Sigmoid colon (tissue), 7 donors: ENCODE data around the gene TDO2. TPM values are rescaled to one million over a fixed set of nuclear protein-coding genes. Genes with fewer than 3 reads are reported as not detected.
"Not testable (repeated sequence)": the region's sequence is repeated elsewhere in the genome, so short reads cannot be mapped to it uniquely, and the experiment has no call there.

ENCODE experiments used
- DNase-seq: peaks from one replicate; pipeline ENCODE4 v3.0.0-alpha.2; 2019
- H3K27ac ChIP-seq, 4 donors: fragments of 200-600 bp; sonication (generic); one replicate each; pipeline ENCODE4 v1.5.1; 2016 to 2019; ENCODE audit warnings: mild to moderate bottlenecking in 1 of 4
- H3K27me3 ChIP-seq, 3 donors: fragments of 200-600 bp; sonication (generic); one replicate each; pipeline ENCODE4 v1.5.1; 2019; ENCODE audit warnings: mild to moderate bottlenecking in 1 of 3
- H3K36me3 ChIP-seq, 4 donors: fragments of 200-600 bp; sonication (generic); one replicate each; pipeline ENCODE4 v1.5.1; 2016 to 2019
- H3K4me1 ChIP-seq, 4 donors: fragments of 200-600 bp; sonication (generic); one replicate each; pipeline ENCODE4 v1.5.1; 2017 to 2019
- H3K4me3 ChIP-seq, 4 donors: fragments of 200-600 bp; sonication (generic); one replicate each; pipeline ENCODE4 v1.5.1; 2017 to 2019; ENCODE audit warnings: mild to moderate bottlenecking in 2 of 4, moderate library complexity in 1 of 4
- H3K9me3 ChIP-seq, 4 donors: fragments of 200-600 bp in 3 of 4; sonication (generic) in 3 of 4; one replicate each; pipeline versions ENCODE4 v1.5.1 to v1.6.1; 2013 to 2019
- CTCF ChIP-seq, 4 experiments: fragments of 450-650 bp in 3 of 4; fragments of 200-600 bp in 1 of 4; IDR thresholded peaks; one replicate each; pipeline ENCODE4 v1.5.1; 2016 to 2019; ENCODE audit warnings: antibody characterized with exemption in 4 of 4, mild to moderate bottlenecking in 3 of 4, moderate library complexity in 2 of 4
- EP300 ChIP-seq, 4 donors: sonication (generic); formaldehyde crosslinking; IDR thresholded peaks; one replicate each; pipeline ENCODE4 v1.6.1; 2017; ENCODE audit warnings: antibody characterized with exemption in 4 of 4
- POLR2A ChIP-seq, 2 donors: fragments of 450-650 bp; IDR thresholded peaks; one replicate each; pipeline ENCODE4 v1.6.1; 2016; ENCODE audit warnings: antibody characterized with exemption in 2 of 2, mild to moderate bottlenecking in 2 of 2, moderate library complexity in 2 of 2
- POLR2AphosphoS5 ChIP-seq, 4 donors: sonication (generic); formaldehyde crosslinking; IDR thresholded peaks; one replicate each; pipeline ENCODE4 v1.6.1; 2017; ENCODE audit warnings: antibody characterized with exemption in 4 of 4
- WGBS, 2 donors: extraction: QIAGEN DNeasy Blood & Tissue Kit; methylation state at CpG; one replicate each; pipeline ENCODE4 v1.1.7; 2013; 5-methylcytosine and 5-hydroxymethylcytosine counted together
- intact Hi-C: fragments of 100-400 bp; cut with DNase I; formaldehyde crosslinking; loops from one replicate; pipeline ENCODE4 v1.15.1; 2023
- polyA plus RNA-seq, 3 donors: library from polyadenylated mRNA; stranded (reverse); fragments of 200-250 nt; gene quantifications; one replicate each; pipeline ENCODE4 v1.2.3, GENCODE V29; 2013
- total RNA-seq, 4 donors: library from RNA; depleted of rRNA; stranded (reverse); fragments of >200 nt; gene quantifications; one replicate each; pipeline ENCODE4 v1.1.0, GENCODE V29; 2016
- donor health status: healthy with polysubstance abuse.
- donor health status: Bipolar disorder and iron deficiency.
- donor health status: healthy.

TDO2 gene
- total and polyA plus RNA-seq, 7 donors, result 0.36 to 5.4 (median 0.49) TPM; not detected in 4

- Histone ChIP-seq H3K4me3 (no peak overlapping the region), H3K27ac (no peak overlapping the region), H3K4me1 (no peaks in the 10 kb centered on the region), H3K27me3 (no peaks in the 10 kb centered on the region), H3K9me3 (peaks cover 0 to 3% (median 0%) of the 10 kb centered on the region in 4 donors), H3K36me3 (no peaks in the 10 kb centered on the region)
- intact Hi-C loops, result no loop called here
- WGBS, 2 donors, result 26 to 43% methylated on average over 5 of the region's 5 CpGs
- no peak for TF ChIP-seq EP300 (IDR thresholded peaks at IDR 0.05)
- TF ChIP-seq POLR2AphosphoS5 (IDR thresholded peaks at IDR 0.05), result no peak
- no peak for DNase-seq
Measured at GRCh38 chr4:155889031-155889793, 14.3 kb upstream of the TDO2 start.

DNA sequence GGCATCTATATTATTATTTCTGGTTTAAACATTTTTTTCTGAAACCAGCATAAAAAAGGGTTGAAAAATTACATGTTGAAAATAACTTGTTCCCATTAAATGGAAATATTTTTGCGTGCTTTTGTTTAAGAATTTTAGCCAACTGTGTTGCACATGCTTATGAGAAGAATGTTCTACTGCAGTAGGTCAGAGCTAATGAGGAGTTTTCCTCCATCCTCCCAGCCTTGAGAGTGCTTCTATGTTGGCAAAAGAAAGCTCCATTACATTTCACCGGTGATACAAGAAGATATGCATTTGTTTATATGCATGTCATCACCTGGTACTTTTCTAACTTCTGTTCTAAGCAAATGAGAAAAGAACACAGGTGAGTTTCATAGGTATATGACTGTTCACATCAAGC, 13.6 kb upstream of the TDO2 start:
- Histone ChIP-seq H3K4me1 (no peaks in the 10 kb centered on the region), H3K27me3 (no peaks in the 10 kb centered on the region), H3K36me3 (no peaks in the 10 kb centered on the region), H3K4me3 (no peak overlapping the region), H3K27ac (no peak overlapping the region), H3K9me3 (peaks cover 0 to 3% (median 0%) of the 10 kb centered on the region in 4 donors)
- WGBS, 2 donors, result 87 to 91% methylated on average over 2 of the region's 2 CpGs
- intact Hi-C loops, result no loop called here
- TF ChIP-seq POLR2A (IDR thresholded peaks at IDR 0.05), result no peak
- no peak for TF ChIP-seq POLR2AphosphoS5 (IDR thresholded peaks at IDR 0.05)
- TF ChIP-seq CTCF (IDR thresholded peaks at IDR 0.05), result no peak
- no peak for TF ChIP-seq EP300 (IDR thresholded peaks at IDR 0.05)
- DNase-seq, result no peak

DNA sequence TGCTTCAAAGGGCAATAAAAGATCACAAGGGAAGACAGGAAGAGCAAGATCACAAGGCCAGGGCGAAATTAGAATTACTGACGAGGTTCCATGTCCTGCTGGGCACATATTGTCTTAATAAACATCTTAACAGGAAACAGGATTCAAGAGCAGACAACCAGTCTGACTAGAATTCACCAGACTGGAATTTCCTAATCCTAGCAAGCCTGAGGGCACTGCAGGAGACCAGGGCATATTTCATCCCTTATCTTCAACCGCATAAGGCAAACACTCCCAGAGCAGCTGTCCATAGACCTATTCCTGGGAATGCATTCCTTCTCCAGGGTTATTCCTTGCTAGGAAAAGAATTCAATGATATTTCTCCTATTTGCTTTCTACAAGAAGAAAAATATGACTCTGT, 12.4 kb upstream of the TDO2 start:
- WGBS, 2 donors, result 68 to 79% methylated on average over 3 of the region's 3 CpGs
- no peaks in the 10 kb centered on the region for H3K27me3 ChIP-seq
- peaks cover 0 to 3% (median 0%) of the 10 kb centered on the region in 4 donors for H3K9me3 ChIP-seq
- H3K4me3 ChIP-seq, result no peak overlapping the region
- no peak overlapping the region for H3K27ac ChIP-seq
- no peaks in the 10 kb centered on the region for H3K4me1 ChIP-seq
- intact Hi-C loops, result no loop called here
- TF ChIP-seq POLR2A (IDR thresholded peaks at IDR 0.05), result no peak
- no peak for TF ChIP-seq POLR2AphosphoS5 (IDR thresholded peaks at IDR 0.05)
- no peak for TF ChIP-seq EP300 (IDR thresholded peaks at IDR 0.05)
- no peak for TF ChIP-seq CTCF (IDR thresholded peaks at IDR 0.05)
- H3K36me3 ChIP-seq, result no peaks in the 10 kb centered on the region
- DNase-seq, result no peak

DNA sequence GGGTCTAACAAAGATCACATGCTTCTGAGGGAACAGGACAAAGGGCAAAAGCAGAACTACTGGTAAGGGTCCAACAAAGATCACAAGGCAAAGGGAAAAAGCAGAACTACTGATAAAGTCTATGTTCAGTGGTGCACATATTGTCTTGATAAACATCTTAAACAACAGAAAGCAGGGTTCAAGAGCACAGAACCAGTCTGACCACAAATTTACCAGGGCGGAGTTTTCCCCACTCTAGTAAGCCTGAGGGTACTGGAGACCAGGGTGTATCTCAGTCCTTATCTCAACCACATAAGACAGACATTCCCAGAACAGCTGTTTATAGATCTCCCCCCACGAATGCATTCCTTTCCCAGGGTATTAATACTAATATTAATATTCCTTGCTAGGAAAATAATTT, 5.1 kb upstream of the TDO2 start:
- H3K9me3 ChIP-seq, intact Hi-C loops, H3K36me3 ChIP-seq, H3K27ac ChIP-seq, H3K27me3 ChIP-seq, DNase-seq, H3K4me3 ChIP-seq: not testable (repeated sequence)
- WGBS, 2 donors, result 76 to 80% methylated on average over 2 of the region's 2 CpGs
- peaks cover 0 to 13% (median 5%) of the 10 kb centered on the region in 4 donors for H3K4me1 ChIP-seq

DNA sequence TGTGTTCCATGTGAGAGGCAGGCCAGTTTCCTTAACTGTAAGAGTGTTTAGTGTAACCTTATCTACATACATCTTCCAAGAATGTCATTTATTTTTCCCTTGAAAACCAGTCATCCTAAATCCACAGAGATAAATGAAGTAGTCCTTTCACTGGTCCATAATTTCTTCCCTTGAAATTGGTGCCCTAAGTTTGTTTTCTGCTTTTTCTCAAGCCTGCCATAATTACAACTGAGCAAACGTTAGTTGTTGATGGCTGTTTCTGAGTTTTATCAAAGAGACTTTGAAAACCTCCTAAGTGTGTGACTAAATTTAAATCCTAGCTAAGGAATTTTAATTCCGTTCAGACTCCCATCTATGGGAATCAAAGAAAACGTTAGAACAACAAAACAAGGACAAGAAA, 3.6 kb upstream of the TDO2 start:
- Histone ChIP-seq H3K4me1 (peaks cover 0 to 13% (median 5%) of the 10 kb centered on the region in 4 donors), H3K36me3 (no peaks in the 10 kb centered on the region), H3K9me3 (no peaks in the 10 kb centered on the region), H3K27me3 (no peaks in the 10 kb centered on the region), H3K4me3 (no peak overlapping the region), H3K27ac (no peak overlapping the region)
- no peak for DNase-seq
- 9 to 23% methylated on average over 3 of the region's 3 CpGs for WGBS, 2 donors
- intact Hi-C loops, result no loop called here
- no peak for TF ChIP-seq POLR2A (IDR thresholded peaks at IDR 0.05)
- no peak for TF ChIP-seq EP300 (IDR thresholded peaks at IDR 0.05)
- TF ChIP-seq POLR2AphosphoS5 (IDR thresholded peaks at IDR 0.05), result no peak
- no peak for TF ChIP-seq CTCF (IDR thresholded peaks at IDR 0.05)

GRCh38 chr4:155900381-155900780, 3.1 kb upstream of the TDO2 start:
- TF ChIP-seq POLR2A (IDR thresholded peaks at IDR 0.05) (no peak), CTCF (IDR thresholded peaks at IDR 0.05) (no peak), POLR2AphosphoS5 (IDR thresholded peaks at IDR 0.05) (no peak), EP300 (IDR thresholded peaks at IDR 0.05) (no peak)
- WGBS, 2 donors, result 64 to 71% methylated on average over 1 of the region's 1 CpG
- Histone ChIP-seq H3K4me1 (peaks cover 0 to 13% (median 5%) of the 10 kb centered on the region in 4 donors), H3K9me3 (no peaks in the 10 kb centered on the region), H3K27me3 (no peaks in the 10 kb centered on the region), H3K4me3 (no peak overlapping the region), H3K27ac (peak overlapping the region in 1 of 4 donors; percentile 11), H3K36me3 (no peaks in the 10 kb centered on the region)
- intact Hi-C loops, result no loop called here
- no peak for DNase-seq
